GM10266 (cell line): ENCODE data around the gene MDM2.

ENCODE experiments used
- DNase-seq: peaks from one replicate; pipeline ENCODE4 v3.0.0; 2012; ENCODE audit errors: extremely low spot score
- CTCF ChIP-seq: IDR thresholded peaks from 2 replicates; pipeline ENCODE4 v1.5.1; 2012; ENCODE audit warnings: mild to moderate bottlenecking, low read depth; ENCODE audit not compliant: control insufficient read depth, insufficient read depth; ENCODE audit errors: missing control alignments

Gene MDM2

GRCh38 chr12:68885381-68885780 lies 77.4 kb downstream of the MDM2 start:
- no peak for TF ChIP-seq CTCF
- DNase-seq = no peak

- TF ChIP-seq CTCF = no peak
- no peak for DNase-seq
Observed at GRCh38 chr12:68886636-68887572, 78.9 kb downstream of the MDM2 start.

- no peak for TF ChIP-seq CTCF
- no peak for DNase-seq
Observed at GRCh38 chr12:68887641-68888040, 79.7 kb downstream of the MDM2 start.

GRCh38 chr12:68888243-68888642 lies 80.3 kb downstream of the MDM2 start:
- no peak for DNase-seq
- no peak for TF ChIP-seq CTCF

- DNase-seq = no peak
- TF ChIP-seq CTCF = no peak
Observed at GRCh38 chr12:68890701-68891113, 82.7 kb downstream of the MDM2 start.

- DNase-seq = no peak
- no peak for TF ChIP-seq CTCF
Observed at GRCh38 chr12:68891141-68891540, 83.2 kb downstream of the MDM2 start.

- TF ChIP-seq CTCF = no peak
Observed at GRCh38 chr12:68893201-68893600, 85.2 kb downstream of the MDM2 start.

More at GRCh38 chr12:68893201-68893600, 85.2 kb downstream of the MDM2 start:
- DNase-seq = no peak
